Osteocyte (in vitro differentiated cells): ENCODE measurements around the gene CSNK1G1. TPM values are rescaled to one million over a fixed set of nuclear protein-coding genes. Genes with fewer than 3 reads are reported as not detected.

Experiments used
- DNase-seq: peaks from one replicate; pipeline ENCODE4 v3.0.0; 2021; ENCODE audit warnings: mixed read lengths; ENCODE audit not compliant: unreplicated experiment; ENCODE audit errors: extremely low spot score
- H3K27ac Mint-ChIP-seq: one replicate; pipeline ENCODE4 v1.8.0; 2021; ENCODE audit warnings: mild to moderate bottlenecking, mixed read lengths; ENCODE audit not compliant: unreplicated experiment
- H3K27me3 Mint-ChIP-seq: one replicate; pipeline ENCODE4 v1.8.0; 2021; ENCODE audit warnings: mixed read lengths; ENCODE audit not compliant: unreplicated experiment
- H3K36me3 Mint-ChIP-seq: one replicate; pipeline ENCODE4 v1.8.0; 2021; ENCODE audit warnings: mixed read lengths; ENCODE audit not compliant: unreplicated experiment
- H3K4me1 Mint-ChIP-seq: one replicate; pipeline ENCODE4 v1.8.0; 2021; ENCODE audit warnings: mixed read lengths; ENCODE audit not compliant: unreplicated experiment
- H3K4me3 Mint-ChIP-seq: one replicate; pipeline ENCODE4 v1.8.0; 2021; ENCODE audit warnings: mild to moderate bottlenecking, moderate library complexity, mixed read lengths; ENCODE audit not compliant: unreplicated experiment
- H3K9me3 Mint-ChIP-seq: one replicate; pipeline ENCODE4 v1.8.0; 2021; ENCODE audit warnings: mixed read lengths; ENCODE audit not compliant: unreplicated experiment
- CTCF ChIP-seq: fragments of 200-600 bp; sonication (generic); IDR thresholded peaks from 2 replicates; pipeline ENCODE4 v1.5.0; 2021; ENCODE audit warnings: antibody characterized with exemption, mild to moderate bottlenecking, moderate library complexity
- total RNA-seq: library from RNA; stranded (reverse); gene quantifications from 2 replicates; pipeline ENCODE4 v1.2.1, GENCODE V29; 2021

The CSNK1G1 gene
- total RNA-seq, 1 donor from 2014 or later = 22.2 TPM

GRCh38 chr15:64193971-64194370 lies 162.0 kb downstream of the CSNK1G1 start:
- H3K27me3 Mint-ChIP-seq = no peaks in the 10 kb centered on the region
- peaks cover 9% of the 10 kb centered on the region for H3K4me1 Mint-ChIP-seq
- no peak overlapping the region for H3K27ac Mint-ChIP-seq
- no peak for TF ChIP-seq CTCF
- no peak overlapping the region for H3K4me3 Mint-ChIP-seq
- H3K9me3 Mint-ChIP-seq = no peaks in the 10 kb centered on the region
- DNase-seq = no peak
- peaks cover 26% of the 10 kb centered on the region for H3K36me3 Mint-ChIP-seq

- Mint-ChIP-seq H3K4me3 (no peak overlapping the region), H3K27ac (no peak overlapping the region)
Observed at GRCh38 chr15:64191971-64192830, 163.8 kb downstream of the CSNK1G1 start.

GRCh38 chr15:64187396-64188191 lies 168.4 kb downstream of the CSNK1G1 start:
- Mint-ChIP-seq H3K27ac (no peak overlapping the region), H3K27me3 (no peaks in the 10 kb centered on the region), H3K9me3 (no peaks in the 10 kb centered on the region), H3K36me3 (peaks cover 13% of the 10 kb centered on the region), H3K4me3 (no peak overlapping the region), H3K4me1 (no peaks in the 10 kb centered on the region)
- DNase-seq = no peak
- no peak for TF ChIP-seq CTCF

More at GRCh38 chr15:64191971-64192830, 163.8 kb downstream of the CSNK1G1 start:
- no peaks in the 10 kb centered on the region for H3K9me3 Mint-ChIP-seq
- H3K4me1 Mint-ChIP-seq = peaks cover 2% of the 10 kb centered on the region
- H3K36me3 Mint-ChIP-seq = peaks cover 30% of the 10 kb centered on the region
- no peak for DNase-seq
- TF ChIP-seq CTCF = no peak
- H3K27me3 Mint-ChIP-seq = no peaks in the 10 kb centered on the region

GRCh38 chr15:64185146-64185911 lies 170.6 kb downstream of the CSNK1G1 start:
- H3K9me3 Mint-ChIP-seq = no peaks in the 10 kb centered on the region
- no peak overlapping the region for H3K27ac Mint-ChIP-seq
- no peaks in the 10 kb centered on the region for H3K27me3 Mint-ChIP-seq
- H3K4me1 Mint-ChIP-seq = no peaks in the 10 kb centered on the region
- no peak for DNase-seq
- no peak for TF ChIP-seq CTCF
- peaks cover 16% of the 10 kb centered on the region for H3K36me3 Mint-ChIP-seq
- H3K4me3 Mint-ChIP-seq = no peak overlapping the region
